ENCODE data around the gene TUBGCP2.

GRCh38 chr10:133328358-133329343, 20.0 kb upstream of the TUBGCP2 start:
- TF ChIP-seq CTCF (conservative IDR thresholded peaks at IDR 0.05; ENCODE audit: low read depth, low read length), result no peak
- no peak for TF ChIP-seq EZH2 (IDR thresholded peaks at IDR 0.05; ENCODE audit: borderline replicate concordance, low read depth, low read length, poor library complexity, severe bottlenecking)

Data from A673 (cell line).